ENCODE data around the gene PCSK6.

The PCSK6 gene

GRCh38 chr15:101348015-101348414 is 141.5 kb downstream of the PCSK6 start:
- TF ChIP-seq, protein P1, sequence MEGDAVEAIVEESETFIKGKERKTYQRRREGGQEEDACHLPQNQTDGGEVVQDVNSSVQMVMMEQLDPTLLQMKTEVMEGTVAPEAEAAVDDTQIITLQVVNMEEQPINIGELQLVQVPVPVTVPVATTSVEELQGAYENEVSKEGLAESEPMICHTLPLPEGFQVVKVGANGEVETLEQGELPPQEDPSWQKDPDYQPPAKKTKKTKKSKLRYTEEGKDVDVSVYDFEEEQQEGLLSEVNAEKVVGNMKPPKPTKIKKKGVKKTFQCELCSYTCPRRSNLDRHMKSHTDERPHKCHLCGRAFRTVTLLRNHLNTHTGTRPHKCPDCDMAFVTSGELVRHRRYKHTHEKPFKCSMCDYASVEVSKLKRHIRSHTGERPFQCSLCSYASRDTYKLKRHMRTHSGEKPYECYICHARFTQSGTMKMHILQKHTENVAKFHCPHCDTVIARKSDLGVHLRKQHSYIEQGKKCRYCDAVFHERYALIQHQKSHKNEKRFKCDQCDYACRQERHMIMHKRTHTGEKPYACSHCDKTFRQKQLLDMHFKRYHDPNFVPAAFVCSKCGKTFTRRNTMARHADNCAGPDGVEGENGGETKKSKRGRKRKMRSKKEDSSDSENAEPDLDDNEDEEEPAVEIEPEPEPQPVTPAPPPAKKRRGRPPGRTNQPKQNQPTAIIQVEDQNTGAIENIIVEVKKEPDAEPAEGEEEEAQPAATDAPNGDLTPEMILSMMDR (IDR thresholded peaks at IDR 0.05; ENCODE audit: extremely low read depth, missing control alignments), result no peak

DNA sequence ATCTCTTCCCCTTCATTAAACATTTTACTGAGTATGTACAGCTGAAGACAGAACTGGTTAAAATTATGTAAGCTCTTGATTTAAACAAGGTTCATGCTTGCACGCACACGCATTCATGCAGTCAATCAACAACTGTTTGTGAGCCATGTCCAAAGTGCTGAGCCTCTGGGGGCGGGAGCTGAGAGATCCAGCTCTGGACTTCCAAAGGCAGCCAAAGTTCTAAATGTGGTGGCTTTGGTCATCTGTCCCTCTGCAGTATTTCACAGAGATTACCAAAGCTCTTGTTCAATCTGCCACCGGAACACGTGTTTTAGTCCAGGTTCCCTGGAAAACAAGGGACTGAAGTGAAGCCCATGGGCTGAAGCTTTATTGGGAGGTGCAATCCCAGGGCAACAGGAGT is 142.1 kb downstream of the PCSK6 start:
- DNase-seq (ENCODE audit: low spot score), result no peak
- TF ChIP-seq, protein P1 (IDR thresholded peaks at IDR 0.05; ENCODE audit: extremely low read depth, missing control alignments), result no peak

More at GRCh38 chr15:101348015-101348414, 141.5 kb downstream of the PCSK6 start:
- no peak for DNase-seq (ENCODE audit: low spot score)

- TF ChIP-seq, protein P1 (IDR thresholded peaks at IDR 0.05; ENCODE audit: extremely low read depth, missing control alignments), result no peak
- no peak for DNase-seq (ENCODE audit: low spot score)
Observed at GRCh38 chr15:101346928-101347327, 142.6 kb downstream of the PCSK6 start.

GRCh38 chr15:101342056-101342455 is 147.5 kb downstream of the PCSK6 start:
- DNase-seq (ENCODE audit: low spot score), result no peak
- TF ChIP-seq, protein P1 (IDR thresholded peaks at IDR 0.05; ENCODE audit: extremely low read depth, missing control alignments), result no peak

DNA sequence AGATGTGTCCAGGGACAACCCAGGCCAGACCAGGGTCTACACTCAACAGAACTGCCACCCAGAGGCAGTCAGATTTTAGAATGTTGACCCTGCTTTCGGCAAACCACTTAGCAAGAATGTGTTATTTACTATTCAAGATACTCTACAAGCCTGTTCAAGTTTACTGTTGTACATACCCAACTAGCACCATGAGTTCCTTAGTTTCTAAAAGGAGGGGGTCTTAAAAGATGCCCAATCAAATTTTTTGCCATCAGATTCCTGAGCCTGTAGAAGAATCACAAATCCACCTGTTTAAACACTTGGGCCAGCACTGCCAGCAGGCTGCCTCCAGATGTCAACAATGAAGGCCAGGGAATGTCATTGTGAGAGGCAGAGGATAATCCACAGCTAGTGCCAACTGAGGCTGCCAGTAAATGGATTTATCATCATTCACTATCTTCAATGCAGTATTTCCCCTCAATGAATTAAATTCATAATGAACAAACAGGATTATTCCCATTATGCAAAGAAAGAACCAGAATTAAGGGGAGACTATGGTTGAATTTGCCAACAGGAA is 150.9 kb downstream of the PCSK6 start:
- TF ChIP-seq, protein P1 (IDR thresholded peaks at IDR 0.05; ENCODE audit: extremely low read depth, missing control alignments), result no peak
- no peak for DNase-seq (ENCODE audit: low spot score)

- TF ChIP-seq, protein P1 (IDR thresholded peaks at IDR 0.05; ENCODE audit: extremely low read depth, missing control alignments), result no peak
- DNase-seq (ENCODE audit: low spot score), result no peak
Observed at GRCh38 chr15:101337976-101338375, 151.5 kb downstream of the PCSK6 start.

GRCh38 chr15:101333907-101334789 is 155.4 kb downstream of the PCSK6 start:
- peak; percentile 65 for DNase-seq (ENCODE audit: low spot score)

Data from GM20000 (cell line).